Activated CD4-positive, alpha-beta memory T cell treated with anti-CD3 and anti-CD28 coated beads, Interleukin-2, amount 10 ng/mL, durations not matched to agents 7 days and 5 days (primary cell): ENCODE data around the gene POLR2C. TPM values are rescaled to one million over a fixed set of nuclear protein-coding genes. Genes with fewer than 3 reads are reported as not detected.
A peak's percentile ranks its signal among the peaks of the same experiment; 100 is the strongest.
"Not testable (repeated sequence)": the region's sequence is repeated elsewhere in the genome, so short reads cannot be mapped to it uniquely, and the experiment has no call there.

Experiments used
- CTCF ChIA-PET: fragments of 350-600 bp; sonication (Branson Sonifier 250); formaldehyde crosslinking; loops from one replicate; lab custom pipeline; 2021; ENCODE audit warnings: antibody characterized with exemption, inconsistent platforms; lab: Charles Lee
- POLR2A ChIA-PET: fragments of 350-600 bp; sonication (Branson Sonifier 250); formaldehyde crosslinking; loops from one replicate; lab custom pipeline; 2021; ENCODE audit warnings: antibody characterized with exemption; lab: Charles Lee
- DNase-seq: peaks from one replicate; pipeline ENCODE4 v3.0.0-alpha.2; 2020
- H3K27ac Mint-ChIP-seq: one replicate; pipeline ENCODE4 v1.8.0; 2021; ENCODE audit warnings: mild to moderate bottlenecking, mixed read lengths
- H3K27me3 Mint-ChIP-seq: one replicate; pipeline ENCODE4 v1.8.0; 2021; ENCODE audit warnings: mixed read lengths
- H3K36me3 Mint-ChIP-seq: one replicate; pipeline ENCODE4 v1.8.0; 2021; ENCODE audit warnings: low read depth, mixed read lengths
- H3K4me1 Mint-ChIP-seq: one replicate; pipeline ENCODE4 v1.8.0; 2021; ENCODE audit warnings: mixed read lengths
- H3K4me3 Mint-ChIP-seq: one replicate; pipeline ENCODE4 v1.8.0; 2021; ENCODE audit warnings: mild to moderate bottlenecking, mixed read lengths
- H3K9me3 Mint-ChIP-seq: one replicate; pipeline ENCODE4 v1.8.0; 2021; ENCODE audit warnings: mixed read lengths
- total RNA-seq, 2 experiments: library from RNA; stranded (reverse); gene quantifications; one replicate each; pipeline ENCODE4 v1.2.3, GENCODE V29; 2021

The POLR2C gene
- total RNA-seq, 2 experiments from 2014 or later, result 47.8 to 48.8 TPM

- DNase-seq, result no peak
- Mint-ChIP-seq H3K36me3 (peaks cover 66% of the 10 kb centered on the region), H3K4me1 (no peaks in the 10 kb centered on the region), H3K27ac (no peak overlapping the region), H3K9me3 (no peaks in the 10 kb centered on the region), H3K27me3 (no peaks in the 10 kb centered on the region), H3K4me3 (no peak overlapping the region)
- POLR2A ChIA-PET, result interaction anchor here (1.1 to 2.6 kb wide), 3 partner anchors 11 to 31 kb away, joined by 3 to 12 read pairs (median 3); partner anchors contain the start of genes CIAPIN1 and COQ9
- CTCF ChIA-PET, result interaction anchor here (1.0 to 1.3 kb wide), 3 partner anchors 14 to 30 kb away, joined by 3 to 5 read pairs (median 3); partner anchors contain the start of gene POLR2C
Observed at GRCh38 chr16:57432505-57432904, 30.0 kb upstream of the POLR2C start.

GRCh38 chr16:57432989-57433388 lies 29.5 kb upstream of the POLR2C start:
- Mint-ChIP-seq H3K27ac (no peak overlapping the region), H3K4me1 (no peaks in the 10 kb centered on the region), H3K4me3 (no peak overlapping the region), H3K27me3 (no peaks in the 10 kb centered on the region), H3K36me3 (peaks cover 62% of the 10 kb centered on the region), H3K9me3 (no peaks in the 10 kb centered on the region)
- POLR2A ChIA-PET, result interaction anchor here (1.5 to 2.6 kb wide), 2 partner anchors 14 to 30 kb away, joined by 3 to 12 read pairs; partner anchors contain the start of genes CIAPIN1 and COQ9
- DNase-seq, result no peak
- CTCF ChIA-PET, result interaction anchor here (0.8 to 1.3 kb wide), 4 partner anchors 14 to 30 kb away, joined by 3 to 5 read pairs (median 4); partner anchors contain the start of gene POLR2C

GRCh38 chr16:57434003-57434402 lies 28.5 kb upstream of the POLR2C start:
- DNase-seq, result no peak
- ChIA-PET CTCF (interaction anchor here (0.8 kb wide), 1 partner anchor 17 kb away, joined by 5 read pairs; no protein-coding TSS in a partner anchor), POLR2A (interaction anchor here (1.5 to 2.6 kb wide), 2 partner anchors 13 to 29 kb away, joined by 3 to 12 read pairs; partner anchors contain the start of genes CIAPIN1 and COQ9)
- Mint-ChIP-seq H3K4me3 (no peak overlapping the region), H3K36me3 (peaks cover 63% of the 10 kb centered on the region), H3K27ac (no peak overlapping the region), H3K9me3 (no peaks in the 10 kb centered on the region), H3K27me3 (no peaks in the 10 kb centered on the region), H3K4me1 (no peaks in the 10 kb centered on the region)

GRCh38 chr16:57435838-57436237 lies 26.6 kb upstream of the POLR2C start:
- Mint-ChIP-seq H3K4me3 (no peak overlapping the region), H3K9me3 (peaks cover 11% of the 10 kb centered on the region), H3K4me1 (no peaks in the 10 kb centered on the region), H3K36me3 (peaks cover 68% of the 10 kb centered on the region), H3K27me3 (no peaks in the 10 kb centered on the region), H3K27ac (no peak overlapping the region)
- POLR2A ChIA-PET, result no interaction called here
- CTCF ChIA-PET, result no interaction called here
- no peak for DNase-seq

GRCh38 chr16:57439947-57440346 lies 22.5 kb upstream of the POLR2C start:
- peaks cover 14% of the 10 kb centered on the region for H3K9me3 Mint-ChIP-seq
- H3K4me3 Mint-ChIP-seq, H3K27ac Mint-ChIP-seq, POLR2A ChIA-PET, CTCF ChIA-PET, H3K27me3 Mint-ChIP-seq, H3K4me1 Mint-ChIP-seq, DNase-seq: not testable (repeated sequence)
- peaks cover 50% of the 10 kb centered on the region for H3K36me3 Mint-ChIP-seq

- CTCF ChIA-PET, POLR2A ChIA-PET, H3K4me3 Mint-ChIP-seq, H3K27ac Mint-ChIP-seq, H3K4me1 Mint-ChIP-seq, H3K27me3 Mint-ChIP-seq, DNase-seq: not testable (repeated sequence)
- Mint-ChIP-seq H3K36me3 (peaks cover 48% of the 10 kb centered on the region), H3K9me3 (peaks cover 14% of the 10 kb centered on the region)
Observed at GRCh38 chr16:57440551-57440950, 21.9 kb upstream of the POLR2C start.

- DNase-seq, result no peak
- Mint-ChIP-seq H3K36me3 (peaks cover 28% of the 10 kb centered on the region), H3K4me1 (peaks cover 31% of the 10 kb centered on the region), H3K9me3 (peaks cover 12% of the 10 kb centered on the region), H3K27me3 (no peaks in the 10 kb centered on the region), H3K27ac (no peak overlapping the region), H3K4me3 (no peak overlapping the region)
- ChIA-PET POLR2A (interaction anchor here (1.3 kb wide), 1 partner anchor 18 kb away, joined by 7 read pairs; the partner anchor contains the start of gene POLR2C), CTCF (interaction anchor here (0.7 to 1.7 kb wide), 3 partner anchors 17 to 76 kb away, joined by 3 to 5 read pairs (median 3); partner anchors contain the start of gene POLR2C)
Observed at GRCh38 chr16:57444711-57445110, 17.8 kb upstream of the POLR2C start.

GRCh38 chr16:57445510-57445909 lies 17.0 kb upstream of the POLR2C start:
- no peak for DNase-seq
- CTCF ChIA-PET, result interaction anchor here (0.6 to 3.5 kb wide), 2 partner anchors 17 to 276 kb away, joined by 3 to 45 read pairs; partner anchors contain the start of gene POLR2C
- Mint-ChIP-seq H3K9me3 (peaks cover 5% of the 10 kb centered on the region), H3K27ac (no peak overlapping the region), H3K4me3 (peak overlapping the region; percentile 49), H3K27me3 (no peaks in the 10 kb centered on the region), H3K4me1 (peaks cover 33% of the 10 kb centered on the region), H3K36me3 (peaks cover 21% of the 10 kb centered on the region)
- POLR2A ChIA-PET, result interaction anchor here (2.5 to 4.2 kb wide), 2 partner anchors 12 to 17 kb away, joined by 12 to 65 read pairs; partner anchors contain the start of gene POLR2C

- Mint-ChIP-seq H3K27me3 (no peaks in the 10 kb centered on the region), H3K9me3 (no peaks in the 10 kb centered on the region), H3K36me3 (peaks cover 14% of the 10 kb centered on the region), H3K4me3 (peak overlapping the region; percentile 91), H3K27ac (peak overlapping the region; percentile 83), H3K4me1 (peaks cover 33% of the 10 kb centered on the region)
- ChIA-PET CTCF (interaction anchor here (0.9 to 3.5 kb wide), 12 partner anchors 10 to 202 kb away, joined by 3 to 45 read pairs (median 6); partner anchors contain the start of gene POLR2C), POLR2A (interaction anchor here (0.7 to 4.2 kb wide), 37 partner anchors 8 to 578 kb away, joined by 3 to 65 read pairs (median 4); partner anchors contain the start of genes ADGRG5, CCDC102A, DOK4 and NLRC5)
- peak; percentile 36 for DNase-seq
Observed at GRCh38 chr16:57446531-57447185, 15.8 kb upstream of the POLR2C start.

- peak within 1 kb of the TSS; percentile 83 for H3K27ac Mint-ChIP-seq
- H3K9me3 Mint-ChIP-seq, result no peaks in the 10 kb centered on the region
- peak within 1 kb of the TSS; percentile 91 for H3K4me3 Mint-ChIP-seq
- H3K27me3 Mint-ChIP-seq, result no peaks in the 10 kb centered on the region
- ChIA-PET POLR2A (interaction anchor here (0.7 to 4.2 kb wide), 36 partner anchors 9 to 553 kb away, joined by 3 to 65 read pairs (median 4); partner anchors contain the start of genes ADGRG5, CCDC102A, DOK4 and NLRC5), CTCF (interaction anchor here (0.9 to 3.5 kb wide), 12 partner anchors 9 to 202 kb away, joined by 3 to 45 read pairs (median 6); partner anchors contain the start of gene POLR2C)
- H3K36me3 Mint-ChIP-seq, result peaks cover 17% of the 10 kb centered on the region
- DNase-seq, result peak; percentile 95
- peaks cover 33% of the 10 kb centered on the region for H3K4me1 Mint-ChIP-seq
Observed at GRCh38 chr16:57447186-57447962, 15.1 kb upstream of the POLR2C start, which contains the start of the genes CIAPIN1 and COQ9. TSS of gene CIAPIN1 (minus strand) at chr16:57447385. CDS start at chr16:57440928, 6,457 bp downstream. TSS of gene COQ9 (plus strand) at chr16:57447479. CDS start at chr16:57447506, 27 bp downstream.

GRCh38 chr16:57452021-57452420 lies 10.5 kb upstream of the POLR2C start:
- no peak overlapping the region for H3K27ac Mint-ChIP-seq
- peaks cover 43% of the 10 kb centered on the region for H3K36me3 Mint-ChIP-seq
- CTCF ChIA-PET, result interaction anchor here (1.1 kb wide), 1 partner anchor 10 kb away, joined by 6 read pairs; the partner anchor contains the start of gene POLR2C
- POLR2A ChIA-PET, result interaction anchor here (2.6 kb wide), 1 partner anchor 10 kb away, joined by 11 read pairs; the partner anchor contains the start of gene POLR2C
- peaks cover 17% of the 10 kb centered on the region for H3K4me1 Mint-ChIP-seq
- H3K4me3 Mint-ChIP-seq, result no peak overlapping the region
- no peaks in the 10 kb centered on the region for H3K27me3 Mint-ChIP-seq
- no peaks in the 10 kb centered on the region for H3K9me3 Mint-ChIP-seq
- DNase-seq, result no peak

- peak overlapping the region; percentile 99 for H3K4me3 Mint-ChIP-seq
- H3K27me3 Mint-ChIP-seq, result no peaks in the 10 kb centered on the region
- peak overlapping the region; percentile 96 for H3K27ac Mint-ChIP-seq
- DNase-seq, result peak; percentile 26
- no peaks in the 10 kb centered on the region for H3K9me3 Mint-ChIP-seq
- CTCF ChIA-PET, result interaction anchor here (0.6 to 2.3 kb wide), 28 partner anchors 9 to 612 kb away, joined by 3 to 45 read pairs (median 4); partner anchors contain the start of genes CCDC102A, CIAPIN1, COQ9 and DOK4
- peaks cover 36% of the 10 kb centered on the region for H3K4me1 Mint-ChIP-seq
- POLR2A ChIA-PET, result interaction anchor here (0.6 to 5.0 kb wide), 18 partner anchors 10 to 277 kb away, joined by 3 to 65 read pairs (median 6); partner anchors contain the start of genes CCDC102A, CIAPIN1, COQ9 and DOK4
- peaks cover 40% of the 10 kb centered on the region for H3K36me3 Mint-ChIP-seq
Observed at GRCh38 chr16:57462978-57463362, 491 bp downstream of the POLR2C start.
